HepG2 (cell line): ENCODE data around the gene CIITA. TPM values are rescaled to one million over a fixed set of nuclear protein-coding genes. Genes with fewer than 3 reads are reported as not detected.

Experiments used
- ATAC-seq: fragments of 200-7000 bp; cut with Tn5 transposase; 3 replicates; pipeline ENCODE4 v1.9.1; 2020; ENCODE audit warnings: mild to moderate bottlenecking, moderate library complexity
- BruUV-seq: library from RNA; stranded (reverse); fragments of 400-500 nt; replicated peaks from 2 replicates; lab custom pipeline; 2021; lab: Mats Ljungman, UMichigan
- CTCF ChIA-PET: fragments of 300-600 bp; formaldehyde crosslinking; extraction: SDS; loops from one replicate; lab custom pipeline; 2021; ENCODE audit warnings: low total read pairs, inconsistent platforms, low intra/inter-chr PET ratio; lab: Yijun Ruan, JAX
- POLR2A ChIA-PET: fragments of 350-600 bp; sonication (Branson Sonifier 250); formaldehyde crosslinking; loops from one replicate; lab custom pipeline; 2020; ENCODE audit warnings: antibody characterized with exemption, inconsistent platforms; lab: Yijun Ruan, JAX
- DNase-seq: peaks from one replicate; pipeline ENCODE4 v3.0.0-alpha.2; 2015; ENCODE audit warnings: low spot score
- FAIRE-seq: peaks from 3 replicates; lab custom pipeline; 2011; peaks lifted over from hg19 to GRCh38; lab: Jason Lieb, UNC
- H2AFZ ChIP-seq: one replicate; pipeline ENCODE4 v1.6.1; 2011; ENCODE audit warnings: low read length, inconsistent platforms
- H3K27ac ChIP-seq: fragments of 300-600 bp; 3 replicates; pipeline ENCODE4 v1.8.0; 2011; ENCODE audit warnings: mixed run types, mild to moderate bottlenecking, mixed read lengths, low read length, inconsistent platforms; ENCODE audit not compliant: insufficient read depth; ENCODE audit errors: extremely low read length
- H3K27me3 ChIP-seq, 2 experiments: fragments of 200-600 bp in 1 of 2; 2 replicates in 1 of 2; 3 replicates in 1 of 2; pipeline versions ENCODE4 v1.6.0 to v1.8.0; 2011; ENCODE audit warnings: low read length in 2 of 2, mild to moderate bottlenecking in 2 of 2, moderate library complexity in 2 of 2, inconsistent platforms in 1 of 2; ENCODE audit not compliant: insufficient read depth in 2 of 2, control insufficient read depth in 1 of 2
- H3K36me3 ChIP-seq, 2 experiments: fragments of 200-600 bp in 1 of 2; replicated peaks in 1 of 2; 2 replicates in 1 of 2; 3 replicates in 1 of 2; pipeline versions ENCODE4 v1.5.1 to v1.8.0; 2011; ENCODE audit warnings: low read length in 2 of 2, inconsistent platforms in 1 of 2; ENCODE audit not compliant: insufficient read depth in 2 of 2, control insufficient read depth in 1 of 2
- H3K4me1 ChIP-seq: 2 replicates; pipeline ENCODE4 v1.5.1; 2012; ENCODE audit warnings: low read length, inconsistent platforms; ENCODE audit not compliant: insufficient read depth
- H3K4me2 ChIP-seq: 2 replicates; pipeline ENCODE4 v1.6.0; 2011; ENCODE audit warnings: low read depth, low read length, inconsistent platforms
- H3K4me3 ChIP-seq, 3 experiments: fragments of 200-600 bp in 1 of 3; sonication (generic), shearing (Covaris generic) in 1 of 3; replicated peaks in 1 of 3; 2 replicates each; pipeline ENCODE4 v1.5.1; 2011 to 2016; ENCODE audit warnings: low read length in 3 of 3, inconsistent platforms in 2 of 3, low read depth in 2 of 3, mild to moderate bottlenecking in 2 of 3, control low read depth in 1 of 3, mixed read lengths in 1 of 3; ENCODE audit not compliant: insufficient read depth in 1 of 3
- H3K79me2 ChIP-seq: one replicate; pipeline ENCODE4 v1.6.1; 2011; ENCODE audit warnings: low read length, inconsistent platforms; ENCODE audit not compliant: insufficient read depth
- H3K9ac ChIP-seq: 2 replicates; pipeline ENCODE4 v1.6.0; 2011; ENCODE audit warnings: mild to moderate bottlenecking, low read depth, low read length, inconsistent platforms; ENCODE audit not compliant: insufficient read depth
- H3K9me3 ChIP-seq: 2 replicates; pipeline ENCODE4 v1.5.1; 2012; ENCODE audit warnings: mild to moderate bottlenecking, low read length
- H4K20me1 ChIP-seq: 2 replicates; pipeline ENCODE4 v1.6.0; 2011; ENCODE audit warnings: inconsistent platforms, mild to moderate bottlenecking, low read length, moderate library complexity; ENCODE audit not compliant: insufficient read depth
- DNMT1 ChIP-seq: sonication (generic); formaldehyde crosslinking; IDR thresholded peaks from 2 replicates; pipeline ENCODE4 v1.5.1; 2020; ENCODE audit warnings: mild to moderate bottlenecking, missing genetic modification reagents
- KMT2A ChIP-seq: sonication (generic); formaldehyde crosslinking; IDR thresholded peaks from 2 replicates; pipeline ENCODE4 v1.4.0; 2020; ENCODE audit warnings: missing genetic modification reagents
- RBFOX2 ChIP-seq: fragments of 200-400 bp; formaldehyde crosslinking; IDR thresholded peaks from 2 replicates; pipeline ENCODE4 v1.6.1; 2017; ENCODE audit warnings: low read depth, mild to moderate bottlenecking, low read length
- SP4 ChIP-seq: sonication (generic); formaldehyde crosslinking; IDR thresholded peaks from 2 replicates; pipeline ENCODE4 v1.8.1; 2023; ENCODE audit warnings: mild to moderate bottlenecking, missing genetic modification reagents
- SRY ChIP-seq: sonication (generic); formaldehyde crosslinking; IDR thresholded peaks from 2 replicates; pipeline ENCODE4 v1.8.0; 2022; ENCODE audit warnings: mild to moderate bottlenecking, missing genetic modification reagents
- TOPORS ChIP-seq: sonication (generic); formaldehyde crosslinking; IDR thresholded peaks from 2 replicates; pipeline ENCODE4 v1.8.0; 2023; ENCODE audit warnings: mild to moderate bottlenecking, missing genetic modification reagents
- ZFAT ChIP-seq: sonication (generic); formaldehyde crosslinking; conservative IDR thresholded peaks from 2 replicates; pipeline ENCODE4 v1.8.1; 2023; ENCODE audit warnings: missing genetic modification reagents, inconsistent platforms
- ZNF101 ChIP-seq: sonication (generic); formaldehyde crosslinking; IDR thresholded peaks from 2 replicates; pipeline ENCODE4 v1.4.0; 2020; ENCODE audit warnings: mild to moderate bottlenecking, low read depth, missing genetic modification reagents, borderline replicate concordance
- ZNF232 ChIP-seq: sonication (generic); formaldehyde crosslinking; IDR thresholded peaks from 2 replicates; pipeline ENCODE4 v1.4.0; 2020; ENCODE audit warnings: missing genetic modification reagents, borderline replicate concordance
- ZNF331 ChIP-seq: sonication (generic); formaldehyde crosslinking; IDR thresholded peaks from 2 replicates; pipeline ENCODE4 v1.4.0; 2020; ENCODE audit warnings: missing genetic modification reagents
- ZNF547 ChIP-seq: sonication (generic); formaldehyde crosslinking; IDR thresholded peaks from 2 replicates; pipeline ENCODE4 v1.5.1; 2020; ENCODE audit warnings: mild to moderate bottlenecking, missing genetic modification reagents
- ZNF879 ChIP-seq: sonication (generic); formaldehyde crosslinking; IDR thresholded peaks from 2 replicates; pipeline ENCODE4 v1.8.1; 2023; ENCODE audit warnings: missing genetic modification reagents
- ZSCAN31 ChIP-seq: sonication (generic); formaldehyde crosslinking; IDR thresholded peaks from 2 replicates; pipeline ENCODE4 v1.5.0; 2020; ENCODE audit warnings: low read depth, mild to moderate bottlenecking, missing genetic modification reagents
- WGBS: methylation state at CpG from one replicate; pipeline ENCODE4 v1.1.6; 2017; ENCODE audit warnings: low lambda C conversion rate; 5-methylcytosine and 5-hydroxymethylcytosine counted together
- in situ Hi-C: cut with HindIII; loops from 2 replicates; pipeline ENCODE4 v1.10.0; 2017; ENCODE audit warnings: low pct_unique_long_range_greater_than_20kb; ENCODE audit not compliant: extremely low pct_ligation_motif_present
- intact Hi-C: fragments of 100-400 bp; cut with micrococcal nuclease; formaldehyde crosslinking; loops from one replicate; pipeline ENCODE4 v1.10.0; 2022; ENCODE audit not compliant: unreplicated experiment
- polyA plus RNA-seq, 8 experiments: library from polyadenylated mRNA; depleted of rRNA in 3 of 8; stranded (reverse) in 7 of 8; unstranded in 1 of 8; fragments of >200 nt; fragmentation: Illumina TruSeq in 4 of 8; extraction: Trizol in 4 of 8; gene quantifications; 2 replicates each; pipeline versions ENCODE4 v1.2.1 to v1.2.3, GENCODE V29; 2011 to 2016; ENCODE audit warnings: low read depth in 4 of 8, missing spikeins in 1 of 8, mixed read lengths in 1 of 8; ENCODE audit not compliant: insufficient read depth in 1 of 8
- total RNA-seq, 5 experiments: library from RNA; depleted of rRNA; stranded (reverse); fragments of >200 nt; fragmentation: Illumina TruSeq; extraction: Trizol; gene quantifications; 2 replicates each; pipeline ENCODE4 v1.2.3, GENCODE V29; 2016; ENCODE audit warnings: low read depth in 1 of 5
- TF ChIP-seq, protein P1 (sequence below): sonication (generic); formaldehyde crosslinking; IDR thresholded peaks from 2 replicates; pipeline ENCODE4 v1.8.1; 2023; ENCODE audit warnings: mild to moderate bottlenecking, missing genetic modification reagents
- TF ChIP-seq, protein P2 (sequence below): sonication (generic); formaldehyde crosslinking; IDR thresholded peaks from 2 replicates; pipeline ENCODE4 v1.4.0; 2020; ENCODE audit warnings: missing genetic modification reagents, low read depth, mild to moderate bottlenecking, borderline replicate concordance
- TF ChIP-seq, protein P3 (sequence below): sonication (generic); formaldehyde crosslinking; IDR thresholded peaks from 2 replicates; pipeline ENCODE4 v1.8.1; 2023; ENCODE audit warnings: mild to moderate bottlenecking, missing genetic modification reagents, borderline replicate concordance
- TF ChIP-seq, protein P4 (sequence below), 2 experiments: sonication (generic) in 1 of 2; formaldehyde crosslinking in 1 of 2; IDR thresholded peaks; 2 replicates each; pipeline versions ENCODE4 v1.5.1 to v1.6.1; 2011 to 2020; ENCODE audit warnings: borderline replicate concordance in 1 of 2, low read depth in 1 of 2, low read length in 1 of 2, mild to moderate bottlenecking in 1 of 2, missing genetic modification reagents in 1 of 2, moderate library complexity in 1 of 2

Gene CIITA
- total and polyA plus RNA-seq, 2 of the 13 experiments (the other 11 are each of a cell fraction or from before 2014, with no cell fraction given): 0.08 to 0.09 TPM

DNA sequence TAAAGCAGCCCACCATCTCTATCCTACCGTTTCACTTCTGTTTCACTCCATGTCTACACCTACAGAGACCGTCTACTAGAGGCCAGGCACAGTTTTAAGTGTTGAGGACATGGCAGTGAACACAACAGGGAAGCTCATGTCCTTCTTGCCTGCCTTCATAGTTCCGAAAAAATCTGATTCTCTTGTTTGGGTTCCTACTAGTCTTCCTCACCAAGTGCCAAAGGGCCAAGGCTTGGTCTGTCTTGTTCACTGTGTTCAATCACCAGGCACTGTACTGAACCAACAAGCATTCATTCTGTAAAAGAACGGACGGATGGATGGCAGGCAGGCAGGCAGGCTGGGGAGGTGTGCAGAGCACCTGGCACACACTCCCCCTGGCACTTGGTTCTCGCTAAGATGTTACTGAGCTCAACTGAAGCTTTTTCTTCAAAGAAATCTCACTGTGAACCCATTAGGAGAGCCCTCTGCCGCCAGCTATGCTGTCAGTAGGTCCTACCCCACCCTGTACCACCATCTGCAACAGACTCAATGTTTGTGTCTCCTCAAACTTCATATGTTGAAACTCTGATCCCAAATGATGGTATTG is 62.7 kb downstream of the CIITA start (continued):
- TF ChIP-seq, protein P1, sequence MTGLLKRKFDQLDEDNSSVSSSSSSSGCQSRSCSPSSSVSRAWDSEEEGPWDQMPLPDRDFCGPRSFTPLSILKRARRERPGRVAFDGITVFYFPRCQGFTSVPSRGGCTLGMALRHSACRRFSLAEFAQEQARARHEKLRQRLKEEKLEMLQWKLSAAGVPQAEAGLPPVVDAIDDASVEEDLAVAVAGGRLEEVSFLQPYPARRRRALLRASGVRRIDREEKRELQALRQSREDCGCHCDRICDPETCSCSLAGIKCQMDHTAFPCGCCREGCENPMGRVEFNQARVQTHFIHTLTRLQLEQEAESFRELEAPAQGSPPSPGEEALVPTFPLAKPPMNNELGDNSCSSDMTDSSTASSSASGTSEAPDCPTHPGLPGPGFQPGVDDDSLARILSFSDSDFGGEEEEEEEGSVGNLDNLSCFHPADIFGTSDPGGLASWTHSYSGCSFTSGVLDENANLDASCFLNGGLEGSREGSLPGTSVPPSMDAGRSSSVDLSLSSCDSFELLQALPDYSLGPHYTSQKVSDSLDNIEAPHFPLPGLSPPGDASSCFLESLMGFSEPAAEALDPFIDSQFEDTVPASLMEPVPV (CRISPR knock-in tag): no peak
- TF ChIP-seq ZFAT (no peak), SP4 (CRISPR knock-in tag) (no peak), TOPORS (CRISPR knock-in tag) (no peak)

DNA sequence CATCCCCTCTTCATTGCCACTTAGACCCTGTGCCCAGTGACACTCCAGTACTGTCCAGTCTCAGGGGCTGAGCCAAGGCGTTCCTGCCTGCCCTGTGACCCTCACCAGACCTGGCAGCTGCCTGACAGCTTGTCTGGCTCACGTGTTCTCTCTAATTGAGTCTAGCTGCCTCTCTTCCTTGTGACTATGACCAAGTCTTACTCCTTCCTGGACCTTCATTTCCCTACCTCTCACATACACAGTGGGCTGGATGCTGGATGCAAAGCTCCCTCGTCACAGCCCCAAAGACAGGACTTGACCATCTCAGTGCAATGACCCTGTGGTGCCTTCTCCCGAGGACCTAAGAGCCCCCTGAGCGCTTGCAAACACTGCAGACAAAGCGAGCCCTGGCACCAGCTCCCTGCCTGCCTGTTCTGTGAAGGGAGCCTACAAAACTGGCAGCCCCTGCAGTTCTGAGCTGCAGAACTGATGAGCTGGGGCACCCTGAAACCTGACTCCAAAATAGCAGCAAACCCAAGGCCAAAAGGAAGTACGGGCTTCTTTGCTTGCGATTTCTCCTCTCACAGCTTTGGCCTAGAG is 63.6 kb downstream of the CIITA start:
- Histone ChIP-seq H3K36me3 (peaks cover 0 to 5% of the 10 kb centered on the region in 2 experiments; a peak in 2 of 5 replicates), H3K9ac (peak overlapping the region; percentile 83), H3K4me3 (peak overlapping the region; percentile 70 to 82 (median 76)), H4K20me1 (peaks cover 45% of the 10 kb centered on the region), H3K79me2 (peaks cover 63% of the 10 kb centered on the region), H3K4me2 (peak overlapping the region; percentile 97), H3K4me1 (peaks cover 77% of the 10 kb centered on the region), H3K27ac (peak overlapping the region; percentile 7), H3K9me3 (no peaks in the 10 kb centered on the region), H2AFZ (no peak overlapping the region), H3K27me3 (no peaks in the 10 kb centered on the region; a peak in 1 of 5 replicates)
- POLR2A ChIA-PET: interaction anchor here (0.9 to 4.5 kb wide), 4 partner anchors 9 to 197 kb away, joined by 3 to 60 read pairs (median 4); partner anchors contain the start of gene NUBP1
- no peak for DNase-seq
- WGBS: 41% methylated on average over 8 of the region's 8 CpGs
- in situ Hi-C loops: no loop called here
- BruUV-seq: TSS peak; percentile 54
- no peak for FAIRE-seq
- intact Hi-C loops: no loop called here
- CTCF ChIA-PET: no interaction called here
- no peak for ATAC-seq
- TF ChIP-seq ZSCAN31 (0 out of 2 replicates have a peak, but pooled peaks have one; percentile 20), ZNF101 (CRISPR knock-in tag) (no peak), RBFOX2 (no peak), SRY (CRISPR knock-in tag) (peak; percentile 33; the same call in 1 of the 2 replicates), KMT2A (CRISPR knock-in tag) (peak; percentile 15; the same call in 1 of the 2 replicates), ZNF232 (0 out of 2 replicates have a peak, but pooled peaks have one; percentile 6), ZNF331 (0 out of 2 replicates have a peak, but pooled peaks have one; percentile 9), DNMT1 (CRISPR knock-in tag) (no peak), ZNF879 (CRISPR knock-in tag) (no peak), ZNF547 (CRISPR knock-in tag) (peak; percentile 61; the same call in 1 of the 2 replicates)
- TF ChIP-seq, protein P2, sequence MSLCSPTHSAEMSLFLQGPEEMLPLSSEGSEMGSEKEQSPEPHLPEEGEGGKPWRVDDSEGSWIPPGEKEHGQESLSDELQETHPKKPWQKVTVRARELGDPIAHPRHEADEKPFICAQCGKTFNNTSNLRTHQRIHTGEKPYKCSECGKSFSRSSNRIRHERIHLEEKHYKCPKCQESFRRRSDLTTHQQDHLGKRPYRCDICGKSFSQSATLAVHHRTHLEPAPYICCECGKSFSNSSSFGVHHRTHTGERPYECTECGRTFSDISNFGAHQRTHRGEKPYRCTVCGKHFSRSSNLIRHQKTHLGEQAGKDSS (CRISPR knock-in tag): 0 out of 2 replicates have a peak, but pooled peaks have one; percentile 13
- TF ChIP-seq, protein P3, sequence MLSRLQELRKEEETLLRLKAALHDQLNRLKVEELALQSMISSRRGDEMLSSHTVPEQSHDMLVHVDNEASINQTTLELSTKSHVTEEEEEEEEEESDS (CRISPR knock-in tag): no peak
- TF ChIP-seq, protein P4, sequence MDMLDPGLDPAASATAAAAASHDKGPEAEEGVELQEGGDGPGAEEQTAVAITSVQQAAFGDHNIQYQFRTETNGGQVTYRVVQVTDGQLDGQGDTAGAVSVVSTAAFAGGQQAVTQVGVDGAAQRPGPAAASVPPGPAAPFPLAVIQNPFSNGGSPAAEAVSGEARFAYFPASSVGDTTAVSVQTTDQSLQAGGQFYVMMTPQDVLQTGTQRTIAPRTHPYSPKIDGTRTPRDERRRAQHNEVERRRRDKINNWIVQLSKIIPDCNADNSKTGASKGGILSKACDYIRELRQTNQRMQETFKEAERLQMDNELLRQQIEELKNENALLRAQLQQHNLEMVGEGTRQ (IDR thresholded peaks at IDR 0.05; ENCODE audit: low read depth, low read length): peak; percentile 16; the same call in 1 of the 2 replicates
- TF ChIP-seq, protein P4 (CRISPR knock-in tag; IDR thresholded peaks at IDR 0.05; ENCODE audit: borderline replicate concordance): no peak
